Trophoblast cell (in vitro differentiated cells and primary cell): ENCODE data around the gene NBPF1.
"Not testable (repeated sequence)": the region's sequence is repeated elsewhere in the genome, so short reads cannot be mapped to it uniquely, and the experiment has no call there.

Experiments
- DNase-seq, 2 donors: peaks; one replicate each; pipeline ENCODE4 v3.0.0-alpha.2; 2016
- H2AFZ ChIP-seq: 2 replicates; pipeline ENCODE4 v1.6.1; 2013; ENCODE audit warnings: low read length, moderate library complexity, mild to moderate bottlenecking; ENCODE audit not compliant: insufficient read depth, poor library complexity
- H2AK5ac ChIP-seq: 2 replicates; pipeline ENCODE4 v1.6.1; 2013; ENCODE audit warnings: mild to moderate bottlenecking, low read length
- H2BK120ac ChIP-seq: 2 replicates; pipeline ENCODE4 v1.6.1; 2013; ENCODE audit warnings: low read length, mild to moderate bottlenecking, moderate library complexity; ENCODE audit not compliant: insufficient read depth, poor library complexity
- H2BK12ac ChIP-seq: 2 replicates; pipeline ENCODE4 v1.6.1; 2013; ENCODE audit warnings: mild to moderate bottlenecking, low read length, moderate library complexity
- H2BK5ac ChIP-seq: 2 replicates; pipeline ENCODE4 v1.6.1; 2013; ENCODE audit warnings: low read length, low read depth, moderate library complexity, mild to moderate bottlenecking; ENCODE audit not compliant: poor library complexity
- H3K14ac ChIP-seq: 2 replicates; pipeline ENCODE4 v1.6.1; 2013; ENCODE audit warnings: mild to moderate bottlenecking, low read length
- H3K18ac ChIP-seq: 2 replicates; pipeline ENCODE4 v1.6.1; 2013; ENCODE audit warnings: mild to moderate bottlenecking, low read length
- H3K23ac ChIP-seq: 2 replicates; pipeline ENCODE4 v1.6.1; 2013; ENCODE audit warnings: low read length
- H3K27ac ChIP-seq: 2 replicates; pipeline ENCODE4 v1.5.1; 2013; ENCODE audit warnings: low read depth, mild to moderate bottlenecking, inconsistent platforms, low read length, moderate library complexity
- H3K27me3 ChIP-seq: 2 replicates; pipeline ENCODE4 v1.6.1; 2013; ENCODE audit warnings: inconsistent platforms, mild to moderate bottlenecking, low read length, moderate library complexity; ENCODE audit not compliant: insufficient read depth
- H3K36me3 ChIP-seq, 2 experiments: 1 replicate in 1 of 2; 2 replicates in 1 of 2; pipeline ENCODE4 v1.6.1; 2013; ENCODE audit warnings: low read length in 2 of 2, mild to moderate bottlenecking in 2 of 2, moderate library complexity in 1 of 2; ENCODE audit not compliant: insufficient read depth in 2 of 2, control insufficient read depth in 1 of 2
- H3K4ac ChIP-seq: 2 replicates; pipeline ENCODE4 v1.6.1; 2013; ENCODE audit warnings: low read depth, mild to moderate bottlenecking, low read length, moderate library complexity
- H3K4me1 ChIP-seq, 2 experiments: 1 replicate in 1 of 2; 2 replicates in 1 of 2; pipeline ENCODE4 v1.6.1; 2013; ENCODE audit warnings: low read length in 2 of 2, mild to moderate bottlenecking in 2 of 2, moderate library complexity in 1 of 2; ENCODE audit not compliant: insufficient read depth in 2 of 2, control insufficient read depth in 1 of 2
- H3K4me2 ChIP-seq: 2 replicates; pipeline ENCODE4 v1.6.1; 2013; ENCODE audit warnings: inconsistent platforms, mild to moderate bottlenecking, low read length, moderate library complexity
- H3K4me3 ChIP-seq: 2 replicates; pipeline ENCODE4 v1.5.1; 2013; ENCODE audit warnings: mild to moderate bottlenecking, low read depth, low read length, inconsistent platforms
- H3K79me1 ChIP-seq: one replicate; pipeline ENCODE4 v1.6.1; 2013; ENCODE audit warnings: low read length
- H3K79me2 ChIP-seq: 2 replicates; pipeline ENCODE4 v1.6.1; 2013; ENCODE audit warnings: low read length, mild to moderate bottlenecking; ENCODE audit not compliant: control insufficient read depth, insufficient read depth, poor library complexity
- H3K9ac ChIP-seq: 2 replicates; pipeline ENCODE4 v1.6.1; 2013; ENCODE audit warnings: mild to moderate bottlenecking, low read length
- H3K9me3 ChIP-seq: 2 replicates; pipeline ENCODE4 v1.6.1; 2013; ENCODE audit warnings: low read depth, mild to moderate bottlenecking, control low read depth, inconsistent platforms, low read length; ENCODE audit not compliant: insufficient read depth
- H4K12ac ChIP-seq: 2 replicates; pipeline ENCODE4 v1.6.1; 2013; ENCODE audit warnings: low read depth, mild to moderate bottlenecking, low read length, moderate library complexity
- H4K8ac ChIP-seq: 2 replicates; pipeline ENCODE4 v1.6.1; 2013; ENCODE audit warnings: low read depth, mild to moderate bottlenecking, low read length, moderate library complexity
- H4K91ac ChIP-seq: one replicate; pipeline ENCODE4 v1.6.1; 2013; ENCODE audit warnings: low read depth, mild to moderate bottlenecking, low read length, moderate library complexity
- WGBS: extraction: QIAGEN DNeasy Blood & Tissue Kit; methylation state at CpG from one replicate; pipeline ENCODE4 v1.1.7; 2013; ENCODE audit warnings: missing lambda C conversion rate; ENCODE audit not compliant: insufficient read length, insufficient coverage; ENCODE audit errors: extremely low coverage; 5-methylcytosine and 5-hydroxymethylcytosine counted together

Gene NBPF1

DNA sequence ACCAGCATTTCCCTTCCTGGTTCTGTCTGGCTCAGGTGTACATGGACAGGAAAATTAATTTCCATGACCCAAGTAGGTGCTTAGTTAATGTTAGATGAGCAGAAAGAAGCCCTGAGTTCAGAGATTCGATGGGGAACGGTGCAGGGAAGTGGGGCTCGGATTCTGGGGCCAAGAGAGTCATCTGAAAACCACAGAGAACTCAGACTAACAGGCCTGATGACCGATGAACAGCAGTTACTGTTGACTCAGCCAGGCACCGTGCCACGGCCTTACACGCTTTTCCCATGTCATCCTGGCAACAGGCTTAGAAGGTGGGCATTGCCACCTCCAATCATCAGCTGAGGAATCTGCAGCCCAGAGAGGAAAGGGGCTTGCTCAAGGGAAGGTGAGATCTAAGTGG lies 10.0 kb upstream of the NBPF1 start:
- H3K36me3 ChIP-seq, result peaks cover 42 to 43% of the 10 kb centered on the region in 2 experiments
- not testable (repeated sequence) for H3K9me3 ChIP-seq, H4K8ac ChIP-seq, H2AK5ac ChIP-seq, H3K18ac ChIP-seq, H3K9ac ChIP-seq, H3K79me1 ChIP-seq, H3K27me3 ChIP-seq, H3K4ac ChIP-seq, H4K91ac ChIP-seq, H2BK5ac ChIP-seq, DNase-seq, H3K4me2 ChIP-seq, H3K27ac ChIP-seq, H4K12ac ChIP-seq, H2BK12ac ChIP-seq, H3K4me3 ChIP-seq, H2BK120ac ChIP-seq, H3K23ac ChIP-seq, H3K79me2 ChIP-seq, H3K4me1 ChIP-seq, H3K14ac ChIP-seq, H2AFZ ChIP-seq
- no CpG with 5 or more reads among the region's 7 CpGs for WGBS

DNA sequence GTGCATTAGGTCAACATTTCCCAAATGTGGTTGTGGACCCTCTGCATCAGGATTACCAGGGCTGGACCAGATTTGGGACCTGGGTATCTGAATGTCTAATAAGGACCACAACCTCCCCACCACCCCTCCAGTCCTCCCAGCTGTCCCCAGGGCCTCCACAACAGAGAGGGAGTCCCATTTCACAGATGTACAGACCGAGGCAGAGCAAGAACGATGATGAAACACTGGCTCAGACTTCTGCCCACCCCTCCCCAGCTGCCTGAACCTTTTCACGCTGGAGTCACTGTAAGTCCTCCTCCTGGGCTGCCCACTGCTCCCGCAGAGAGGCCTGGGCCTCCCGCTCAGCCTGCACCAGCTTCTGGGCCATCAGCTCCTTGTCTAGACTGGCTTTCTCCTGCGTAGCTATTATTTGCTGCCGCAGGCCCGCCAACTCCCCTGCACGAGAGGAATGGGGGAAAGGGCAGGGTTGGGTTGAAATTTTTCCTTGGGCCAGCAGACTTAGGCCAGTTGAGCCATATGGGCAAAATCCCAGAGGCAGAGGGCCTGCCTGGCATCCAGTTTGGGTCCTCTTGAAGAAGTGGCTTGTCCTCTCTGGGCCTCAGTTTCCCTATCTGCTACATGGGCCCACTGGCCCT lies 8.4 kb upstream of the NBPF1 start:
- peaks cover 38 to 41% of the 10 kb centered on the region in 2 experiments for H3K36me3 ChIP-seq
- DNase-seq, H4K91ac ChIP-seq, H3K9ac ChIP-seq, H2BK12ac ChIP-seq, H3K27me3 ChIP-seq, H3K4me2 ChIP-seq, H3K4me3 ChIP-seq, H3K9me3 ChIP-seq, H3K23ac ChIP-seq, H2AFZ ChIP-seq, H3K79me1 ChIP-seq, H3K4ac ChIP-seq, H4K8ac ChIP-seq, H3K79me2 ChIP-seq, H3K27ac ChIP-seq, H2AK5ac ChIP-seq, H3K14ac ChIP-seq, H2BK5ac ChIP-seq, H3K4me1 ChIP-seq, H3K18ac ChIP-seq, H2BK120ac ChIP-seq, H4K12ac ChIP-seq: not testable (repeated sequence)
- no CpG with 5 or more reads among the region's 9 CpGs for WGBS

DNA sequence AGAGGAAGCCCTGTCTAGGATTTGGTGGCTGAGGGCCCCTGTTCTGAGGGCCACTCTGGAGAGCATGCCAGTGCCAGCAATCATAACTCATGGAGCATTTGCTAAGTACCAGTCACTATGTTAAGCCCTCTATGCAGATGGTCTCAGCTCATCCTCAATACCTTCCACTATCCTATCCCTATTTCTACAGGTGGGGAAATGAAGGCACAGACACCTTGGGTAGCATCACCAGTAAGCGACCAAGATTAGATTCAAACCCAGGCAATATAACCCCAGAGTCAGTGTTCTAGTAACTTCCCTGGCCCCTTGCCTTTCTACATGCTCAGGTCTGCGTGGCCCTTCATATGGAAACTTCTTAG lies 7.9 kb upstream of the NBPF1 start:
- no peak overlapping the region for H3K14ac ChIP-seq
- WGBS, result no CpG with 5 or more reads among the region's 2 CpGs
- H4K91ac ChIP-seq, result no peak overlapping the region
- no peak for DNase-seq
- H3K18ac ChIP-seq, result no peak overlapping the region
- no peak overlapping the region for H2BK12ac ChIP-seq
- no peak overlapping the region for H4K12ac ChIP-seq
- H3K9me3 ChIP-seq, result peaks cover 5% of the 10 kb centered on the region
- peaks cover 3 to 6% of the 10 kb centered on the region in 2 experiments for H3K4me1 ChIP-seq
- no peak overlapping the region for H2AK5ac ChIP-seq
- H2AFZ ChIP-seq, result no peak overlapping the region
- no peak overlapping the region for H2BK120ac ChIP-seq
- H3K4me2 ChIP-seq, result no peak overlapping the region
- no peak overlapping the region for H3K4ac ChIP-seq
- peaks cover 35 to 38% of the 10 kb centered on the region in 2 experiments for H3K36me3 ChIP-seq
- no peaks in the 10 kb centered on the region for H3K27me3 ChIP-seq
- H4K8ac ChIP-seq, result no peak overlapping the region
- no peak overlapping the region for H3K23ac ChIP-seq
- no peak overlapping the region for H3K4me3 ChIP-seq
- no peak overlapping the region for H3K27ac ChIP-seq
- H3K79me2 ChIP-seq, result no peaks in the 10 kb centered on the region
- no peak overlapping the region for H2BK5ac ChIP-seq
- no peak overlapping the region for H3K9ac ChIP-seq
- no peaks in the 10 kb centered on the region for H3K79me1 ChIP-seq

DNA sequence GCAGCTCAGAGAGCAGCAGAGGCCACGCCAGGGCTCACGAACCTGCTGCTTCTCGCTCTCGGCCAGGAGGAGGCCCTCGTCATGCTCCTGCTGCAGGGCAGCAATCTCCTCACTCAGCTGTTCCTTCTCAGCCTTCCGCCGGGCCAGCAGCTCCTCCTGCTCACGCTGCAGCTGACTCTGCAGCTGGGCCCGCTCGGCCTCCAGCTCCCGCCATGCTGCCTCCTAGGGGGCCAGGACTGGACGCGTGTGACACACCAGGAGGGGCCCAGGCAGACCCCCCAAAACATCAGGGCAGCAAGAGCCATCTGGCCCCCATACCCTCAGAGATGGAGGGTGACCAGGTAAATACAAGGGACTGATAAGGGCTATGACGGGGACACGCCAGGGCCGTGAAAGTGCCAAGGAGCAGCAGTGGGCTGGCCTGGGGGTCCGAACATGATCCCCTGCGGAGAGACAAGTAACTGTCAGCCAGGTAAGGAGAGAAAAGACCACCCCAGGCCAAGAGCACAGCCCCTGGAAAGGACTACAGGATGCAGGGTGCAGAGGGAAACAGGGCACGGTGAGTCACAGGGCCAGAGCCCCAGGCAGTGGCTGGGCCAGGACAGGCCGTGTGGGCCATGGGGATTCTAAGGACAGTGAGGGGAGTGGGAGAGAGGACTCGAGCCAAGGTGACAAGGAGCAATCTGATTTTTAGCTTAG lies 6.6 kb upstream of the NBPF1 start:
- not testable (repeated sequence) for H2BK5ac ChIP-seq, H2AFZ ChIP-seq, H3K4me3 ChIP-seq, H2BK12ac ChIP-seq, H3K18ac ChIP-seq, H3K14ac ChIP-seq, H4K8ac ChIP-seq, H2BK120ac ChIP-seq, H3K27me3 ChIP-seq, DNase-seq, H3K27ac ChIP-seq, H4K12ac ChIP-seq, H3K4me2 ChIP-seq, H4K91ac ChIP-seq, H3K79me2 ChIP-seq, H3K79me1 ChIP-seq, H3K9ac ChIP-seq, H3K4ac ChIP-seq, H3K23ac ChIP-seq, H3K9me3 ChIP-seq, H2AK5ac ChIP-seq, H3K4me1 ChIP-seq
- peaks cover 25 to 28% of the 10 kb centered on the region in 2 experiments for H3K36me3 ChIP-seq
- no CpG with 5 or more reads among the region's 21 CpGs for WGBS
